Tibial nerve (tissue), 4 donors: Measurements from ENCODE around the gene TMEM132A. TPM values are rescaled to one million over a fixed set of nuclear protein-coding genes. Genes with fewer than 3 reads are reported as not detected.
A peak's percentile ranks its signal among the peaks of the same experiment; 100 is the strongest.
"Not testable (repeated sequence)": the region's sequence is repeated elsewhere in the genome, so short reads cannot be mapped to it uniquely, and the experiment has no call there.

ENCODE experiments used
- DNase-seq, 2 donors: peaks; one replicate each; pipeline ENCODE4 v3.0.0-alpha.2; 2019; ENCODE audit warnings: low spot score in 2 of 2
- H3K27ac ChIP-seq, 4 donors: fragments of 200-600 bp; sonication (generic) in 3 of 4; one replicate each; pipeline ENCODE4 v1.5.1; 2017 to 2019; ENCODE audit warnings: mild to moderate bottlenecking in 1 of 4
- H3K27me3 ChIP-seq, 2 donors: fragments of 200-600 bp; sonication (generic) in 1 of 2; one replicate each; pipeline versions ENCODE4 v1.5.1 to v1.6.0; 2017 to 2019
- H3K36me3 ChIP-seq, 3 donors: fragments of 200-600 bp; sonication (generic); one replicate each; pipeline ENCODE4 v1.5.1; 2018 to 2019
- H3K4me1 ChIP-seq, 4 donors: fragments of 200-600 bp; sonication (generic) in 3 of 4; one replicate each; pipeline ENCODE4 v1.5.1; 2017 to 2019
- H3K4me3 ChIP-seq, 4 donors: fragments of 200-600 bp; sonication (generic) in 3 of 4; one replicate each; pipeline ENCODE4 v1.5.1; 2017 to 2019; ENCODE audit warnings: mild to moderate bottlenecking in 1 of 4, moderate library complexity in 1 of 4
- H3K9me3 ChIP-seq, 4 donors: fragments of 200-600 bp; sonication (generic) in 3 of 4; one replicate each; pipeline ENCODE4 v1.5.1; 2017 to 2019
- EP300 ChIP-seq, 2 donors: sonication (generic); formaldehyde crosslinking; IDR thresholded peaks; one replicate each; pipeline ENCODE4 v1.6.1; 2017; ENCODE audit warnings: antibody characterized with exemption in 2 of 2, mild to moderate bottlenecking in 1 of 2
- POLR2A ChIP-seq, 2 donors: fragments of 450-650 bp; IDR thresholded peaks; one replicate each; pipeline ENCODE4 v1.6.1; 2017; ENCODE audit warnings: antibody characterized with exemption in 2 of 2, mild to moderate bottlenecking in 2 of 2, moderate library complexity in 2 of 2
- WGBS, 2 donors: methylation state at CpG; one replicate each; pipeline ENCODE4 v1.1.5; 2018; 5-methylcytosine and 5-hydroxymethylcytosine counted together
- total RNA-seq, 4 donors: library from RNA; depleted of rRNA; stranded (reverse); fragments of >200 nt; gene quantifications; one replicate each; pipeline ENCODE4 v1.1.0, GENCODE V29; 2016
- TF ChIP-seq, protein P1 (sequence below), 5 experiments: fragments of 200-600 bp in 3 of 5; fragments of 450-650 bp in 2 of 5; sonication (generic) in 3 of 5; IDR thresholded peaks; one replicate each; pipeline ENCODE4 v1.5.1; 2016 to 2019; ENCODE audit warnings: antibody characterized with exemption in 5 of 5, mild to moderate bottlenecking in 3 of 5, moderate library complexity in 2 of 5

Gene TMEM132A
- total RNA-seq, 4 donors from 2014 or later: 15.9 to 41.9 (median 26.6) TPM

DNA sequence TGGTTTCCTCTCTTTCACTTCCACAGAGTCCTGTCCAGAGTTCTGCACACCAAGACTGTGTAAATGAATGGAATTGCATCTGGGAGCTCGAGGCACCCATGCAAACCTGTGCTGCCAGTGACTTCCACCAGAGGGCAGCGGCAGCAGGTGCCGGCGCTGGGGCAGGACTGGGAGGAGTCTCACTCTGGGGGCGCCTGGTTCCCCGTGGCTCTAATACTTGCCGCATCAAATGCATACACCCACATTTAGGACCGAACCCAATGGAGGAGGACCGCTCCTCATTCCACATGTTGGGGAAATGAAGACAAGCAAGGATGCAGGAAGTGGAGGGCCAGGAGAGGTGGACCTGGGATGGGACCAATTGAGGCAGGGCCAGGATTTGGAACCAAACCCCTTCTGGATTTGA is 46.1 kb downstream of the TMEM132A start:
- TF ChIP-seq, protein P1, sequence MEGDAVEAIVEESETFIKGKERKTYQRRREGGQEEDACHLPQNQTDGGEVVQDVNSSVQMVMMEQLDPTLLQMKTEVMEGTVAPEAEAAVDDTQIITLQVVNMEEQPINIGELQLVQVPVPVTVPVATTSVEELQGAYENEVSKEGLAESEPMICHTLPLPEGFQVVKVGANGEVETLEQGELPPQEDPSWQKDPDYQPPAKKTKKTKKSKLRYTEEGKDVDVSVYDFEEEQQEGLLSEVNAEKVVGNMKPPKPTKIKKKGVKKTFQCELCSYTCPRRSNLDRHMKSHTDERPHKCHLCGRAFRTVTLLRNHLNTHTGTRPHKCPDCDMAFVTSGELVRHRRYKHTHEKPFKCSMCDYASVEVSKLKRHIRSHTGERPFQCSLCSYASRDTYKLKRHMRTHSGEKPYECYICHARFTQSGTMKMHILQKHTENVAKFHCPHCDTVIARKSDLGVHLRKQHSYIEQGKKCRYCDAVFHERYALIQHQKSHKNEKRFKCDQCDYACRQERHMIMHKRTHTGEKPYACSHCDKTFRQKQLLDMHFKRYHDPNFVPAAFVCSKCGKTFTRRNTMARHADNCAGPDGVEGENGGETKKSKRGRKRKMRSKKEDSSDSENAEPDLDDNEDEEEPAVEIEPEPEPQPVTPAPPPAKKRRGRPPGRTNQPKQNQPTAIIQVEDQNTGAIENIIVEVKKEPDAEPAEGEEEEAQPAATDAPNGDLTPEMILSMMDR (IDR thresholded peaks at IDR 0.05): peak; percentile 37 to 81 (median 70)
- no peak for TF ChIP-seq POLR2A (IDR thresholded peaks at IDR 0.05)
- H3K27ac ChIP-seq: no peak overlapping the region
- peak in 1 of 2 donors; percentile 41 for DNase-seq
- H3K4me1 ChIP-seq: no peaks in the 10 kb centered on the region
- no peaks in the 10 kb centered on the region for H3K27me3 ChIP-seq
- H3K4me3 ChIP-seq: no peak overlapping the region
- 23 to 37% methylated on average over 8 of the region's 9 CpGs for WGBS, 2 donors
- no peaks in the 10 kb centered on the region for H3K36me3 ChIP-seq
- H3K9me3 ChIP-seq: no peaks in the 10 kb centered on the region

DNA sequence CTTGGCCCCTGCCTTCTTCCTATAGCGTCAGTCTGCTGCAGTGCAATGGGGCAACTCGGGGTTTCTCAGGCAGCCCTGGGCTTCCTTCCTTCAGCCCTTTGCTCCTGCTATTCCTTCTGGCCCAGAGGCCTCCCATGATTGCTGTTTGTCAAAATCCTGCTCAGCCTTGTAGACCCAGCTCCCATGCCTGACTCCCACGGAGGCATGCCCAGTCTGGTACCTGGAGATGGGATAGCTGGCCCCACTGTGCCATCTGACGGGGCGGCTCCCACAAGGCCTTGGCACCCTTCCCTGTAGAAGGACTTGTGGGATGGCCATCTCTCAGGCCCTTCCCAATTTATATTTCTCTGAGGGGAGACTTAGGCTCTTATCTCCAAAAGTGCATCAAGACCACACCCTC is 46.6 kb downstream of the TMEM132A start:
- H3K9me3 ChIP-seq: no peaks in the 10 kb centered on the region
- no peaks in the 10 kb centered on the region for H3K4me1 ChIP-seq
- DNase-seq: no peak
- H3K4me3 ChIP-seq: no peak overlapping the region
- H3K36me3 ChIP-seq: no peaks in the 10 kb centered on the region
- no peak overlapping the region for H3K27ac ChIP-seq
- TF ChIP-seq POLR2A (IDR thresholded peaks at IDR 0.05): no peak
- WGBS, 2 donors: 81 to 92% methylated on average over 4 to 5 of the region's 5 CpGs
- H3K27me3 ChIP-seq: no peaks in the 10 kb centered on the region

DNA sequence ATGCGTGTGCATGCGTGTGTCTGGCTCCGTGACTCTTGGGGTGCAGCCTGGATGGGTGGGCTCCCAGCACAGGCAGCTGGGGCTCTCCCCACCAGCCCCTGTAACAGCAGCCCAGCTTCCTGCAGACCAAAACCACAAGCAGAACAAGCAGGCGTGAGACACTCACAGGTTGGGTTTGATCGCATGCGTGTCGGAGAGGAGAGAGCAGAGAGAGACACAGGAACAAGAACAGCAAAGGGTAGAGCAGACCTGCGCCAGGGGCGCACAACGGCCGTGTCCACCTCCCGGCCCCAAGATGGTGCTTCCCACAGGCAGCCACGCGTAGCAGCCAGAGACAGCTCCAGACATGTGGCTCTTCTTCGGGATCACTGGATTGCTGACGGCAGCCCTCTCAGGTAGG is 47.3 kb downstream of the TMEM132A start, which contains the start of gene CD6:
Gene CD6 (plus strand): TSS at position 161 of the 400 bp plus-strand sequence. CDS start 186 bp downstream, at position 347.
- H3K4me3 ChIP-seq: peak within 1 kb of the TSS in 1 of 4 donors; percentile 33
- DNase-seq: no peak
- no peaks in the 10 kb centered on the region for H3K27me3 ChIP-seq
- H3K4me1 ChIP-seq: no peaks in the 10 kb centered on the region
- H3K36me3 ChIP-seq: no peaks in the 10 kb centered on the region
- H3K9me3 ChIP-seq: no peaks in the 10 kb centered on the region
- TF ChIP-seq, protein P1 (IDR thresholded peaks at IDR 0.05): no peak
- no peak for TF ChIP-seq POLR2A (IDR thresholded peaks at IDR 0.05)
- no peak for TF ChIP-seq EP300 (IDR thresholded peaks at IDR 0.05)
- H3K27ac ChIP-seq: peak within 1 kb of the TSS in 1 of 4 donors; percentile 71
- 84 to 94% methylated on average over 16 of the region's 16 CpGs for WGBS, 2 donors

DNA sequence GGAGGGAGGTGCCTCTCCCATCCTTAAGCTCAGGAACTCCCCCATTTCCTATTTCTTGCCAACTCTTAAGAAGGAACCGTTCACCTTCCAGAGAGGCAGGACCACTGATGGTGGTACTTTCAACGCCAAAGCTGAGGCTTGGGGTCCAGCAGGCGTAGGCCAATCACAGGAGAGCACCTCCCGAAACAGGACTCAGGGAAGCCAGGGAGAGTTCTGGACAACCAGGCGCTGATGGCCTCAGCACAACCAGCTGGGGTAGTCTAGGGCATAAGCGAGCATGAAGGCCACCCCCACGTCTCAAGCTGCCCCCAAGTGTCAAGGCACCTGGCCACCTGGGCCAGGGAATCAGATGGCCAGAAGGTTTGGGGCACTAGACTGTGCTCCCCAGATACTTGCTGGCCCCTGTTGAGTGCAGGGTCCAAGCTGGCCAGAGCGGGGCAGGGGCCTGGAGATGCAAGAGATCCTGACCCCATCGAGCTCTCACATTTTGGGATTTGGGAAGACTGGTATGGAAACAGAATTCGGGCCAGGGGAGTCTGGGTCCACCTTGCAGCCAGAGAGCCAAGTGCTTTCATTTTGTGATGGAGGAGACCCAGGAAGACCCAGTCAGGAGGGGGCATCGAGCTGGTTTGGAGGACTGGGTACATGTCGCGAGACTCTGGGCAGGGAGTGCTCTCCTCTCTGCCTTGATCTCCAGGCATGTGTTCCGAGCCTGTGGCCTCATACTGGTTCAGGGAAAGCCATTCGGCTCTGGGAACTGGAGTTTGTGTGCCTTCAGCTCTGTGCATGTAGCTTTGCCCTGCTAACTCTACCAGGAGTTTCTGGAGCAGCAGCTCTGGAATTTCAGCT is 48.1 kb downstream of the TMEM132A start:
- H3K27ac ChIP-seq: peak overlapping the region in 1 of 4 donors; percentile 71
- no peak for TF ChIP-seq POLR2A (IDR thresholded peaks at IDR 0.05)
- TF ChIP-seq EP300 (IDR thresholded peaks at IDR 0.05): no peak
- DNase-seq: no peak
- WGBS, 2 donors: 86 to 87% methylated on average over 13 to 15 of the region's 15 CpGs
- H3K4me3 ChIP-seq: peak overlapping the region in 1 of 4 donors; percentile 33
- no peaks in the 10 kb centered on the region for H3K9me3 ChIP-seq
- H3K36me3 ChIP-seq: no peaks in the 10 kb centered on the region
- H3K4me1 ChIP-seq: no peaks in the 10 kb centered on the region
- no peaks in the 10 kb centered on the region for H3K27me3 ChIP-seq

DNA sequence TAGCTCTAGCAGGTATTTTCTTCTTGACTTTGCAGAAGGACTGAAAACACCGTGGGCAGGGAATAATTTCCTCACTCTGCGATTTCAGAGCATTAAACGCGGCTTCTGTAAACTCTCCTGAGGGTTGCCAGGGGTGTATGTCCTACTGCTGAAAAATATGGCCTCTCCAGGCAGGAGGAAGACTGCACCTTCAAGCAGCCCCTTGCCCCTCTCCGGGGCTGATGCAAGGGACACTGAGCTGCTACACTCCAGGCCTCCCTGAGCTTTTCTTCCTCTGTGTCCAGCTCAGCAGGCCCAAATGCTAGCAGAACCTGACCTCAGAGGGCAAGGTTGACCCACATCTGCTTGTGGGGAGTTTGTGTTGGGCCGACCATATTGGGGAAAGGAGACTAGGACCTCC is 49.4 kb downstream of the TMEM132A start:
- TF ChIP-seq, protein P1 (IDR thresholded peaks at IDR 0.05): no peak
- TF ChIP-seq POLR2A (IDR thresholded peaks at IDR 0.05): no peak
- no peak for TF ChIP-seq EP300 (IDR thresholded peaks at IDR 0.05)
- no peak for DNase-seq
- H3K9me3 ChIP-seq: no peaks in the 10 kb centered on the region
- H3K4me3 ChIP-seq: no peak overlapping the region
- H3K27ac ChIP-seq: no peak overlapping the region
- WGBS, 2 donors: 75 to 77% methylated on average over 6 of the region's 6 CpGs
- no peaks in the 10 kb centered on the region for H3K4me1 ChIP-seq
- H3K36me3 ChIP-seq: no peaks in the 10 kb centered on the region
- H3K27me3 ChIP-seq: no peaks in the 10 kb centered on the region

DNA sequence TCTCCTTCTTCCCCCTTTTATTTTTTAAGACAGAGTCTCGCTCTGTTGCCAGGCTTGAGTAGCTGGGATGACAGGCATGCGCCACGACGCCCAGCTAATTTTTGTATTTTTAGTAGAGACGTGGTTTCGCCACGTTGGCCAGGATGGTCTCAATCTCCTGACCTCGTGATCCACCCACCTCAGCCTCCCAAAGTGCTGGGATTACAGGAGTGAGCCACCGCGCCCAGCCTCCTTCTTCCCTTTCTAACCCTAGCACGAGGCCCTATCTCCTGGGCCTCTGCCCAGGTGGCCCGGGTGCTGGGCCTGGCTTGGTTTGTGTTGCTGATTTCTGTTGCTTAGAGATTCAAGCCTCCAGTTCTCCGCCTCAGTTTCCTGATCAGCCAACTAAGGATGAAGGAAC is 50.1 kb downstream of the TMEM132A start:
- not testable (repeated sequence) for H3K27me3 ChIP-seq, DNase-seq, H3K4me1 ChIP-seq, H3K4me3 ChIP-seq, H3K9me3 ChIP-seq, H3K36me3 ChIP-seq
- WGBS, 2 donors: 81 to 83% methylated on average over 13 of the region's 13 CpGs
- H3K27ac ChIP-seq: peak overlapping the region in 3 of 4 donors; percentile 22 to 64 (median 43)
